ENCODE data around the gene GPAT3.
"Not testable (repeated sequence)": the region's sequence is repeated elsewhere in the genome, so short reads cannot be mapped to it uniquely, and the experiment has no call there.

The GPAT3 gene

DNA sequence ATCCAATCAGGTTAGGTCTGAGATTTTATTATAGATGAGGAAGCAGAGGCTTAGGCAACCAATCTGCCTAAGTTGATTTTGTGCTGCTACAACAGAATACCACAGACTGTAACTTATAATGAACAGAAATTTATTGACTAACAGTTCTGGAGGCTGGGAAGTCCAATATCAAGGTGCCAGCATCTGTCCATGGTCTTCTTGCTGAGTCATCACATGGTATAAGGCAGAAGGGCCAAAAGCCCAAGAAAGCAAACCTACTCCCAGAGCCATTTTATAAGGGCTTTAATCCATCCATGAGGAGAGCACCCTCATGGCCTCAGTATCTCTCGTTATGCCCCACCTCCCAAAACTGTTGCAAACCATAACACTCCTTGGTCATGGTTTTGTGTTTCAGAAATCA is 55.8 kb downstream of the GPAT3 start:
- DNase-seq (ENCODE audit: low read depth in 3 of 3, low spot score in 1 of 3): no peak

DNA sequence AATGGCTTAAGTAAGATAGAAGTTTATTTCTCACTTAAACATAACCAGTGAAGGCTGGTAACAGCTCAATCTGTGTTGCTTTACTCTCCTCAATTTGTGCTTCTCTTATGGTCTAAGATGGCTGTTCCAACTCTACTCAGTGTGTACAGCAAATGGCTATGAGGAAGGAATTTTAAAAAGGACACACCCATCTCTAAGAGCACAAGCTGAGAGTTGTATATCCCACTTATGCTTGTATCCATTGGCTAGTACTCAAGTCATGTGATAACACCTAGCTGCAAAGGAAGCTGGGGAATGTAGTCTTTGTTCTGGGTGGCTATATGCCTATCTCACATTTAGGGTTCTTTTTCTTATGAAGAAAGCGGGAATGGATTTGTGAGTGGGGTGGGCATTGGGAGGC is 63.3 kb downstream of the GPAT3 start:
- no peak for DNase-seq (ENCODE audit: low read depth in 3 of 3, low spot score in 1 of 3)

DNA sequence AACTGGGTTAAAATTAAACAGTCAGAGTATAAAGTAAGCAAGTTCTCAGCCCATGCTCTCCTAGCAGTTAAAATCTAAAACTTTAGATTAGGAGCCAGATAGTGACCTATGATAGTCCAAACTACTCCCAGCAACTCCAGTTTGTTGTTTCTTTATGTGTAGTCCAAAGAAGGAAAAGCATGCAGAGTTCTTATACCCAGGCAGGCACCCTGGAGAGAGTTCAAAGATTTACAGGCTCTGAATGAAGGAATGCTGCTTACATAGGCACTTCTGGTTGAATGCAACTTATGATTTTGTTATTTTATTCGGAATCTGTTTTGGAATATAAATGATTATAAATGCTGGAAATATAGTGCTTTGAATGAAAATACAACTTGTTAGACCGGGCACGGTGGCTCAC is 67.2 kb downstream of the GPAT3 start:
- no peak for DNase-seq (ENCODE audit: low read depth in 3 of 3, low spot score in 1 of 3)

DNA sequence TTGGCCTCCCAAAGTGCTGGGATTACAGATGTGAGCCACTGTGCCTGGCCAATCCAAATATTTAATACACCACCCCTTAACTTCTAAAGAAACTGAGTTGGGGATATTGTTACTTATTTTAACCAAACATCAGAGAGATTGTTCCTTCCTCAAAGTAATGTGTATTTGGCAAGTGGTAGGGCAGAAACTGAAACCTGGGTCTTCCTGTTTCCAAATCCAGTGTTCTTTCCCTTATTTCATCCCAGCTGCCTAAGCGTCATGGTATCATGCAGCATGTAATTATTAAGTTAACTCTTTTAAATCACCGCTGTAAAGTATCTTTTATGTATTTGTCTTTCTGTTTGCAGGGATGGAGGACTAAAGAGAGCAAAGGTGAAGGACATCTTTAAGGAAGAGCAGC is 68.4 kb downstream of the GPAT3 start:
- no peak for DNase-seq (ENCODE audit: low read depth in 3 of 3, low spot score in 1 of 3)

DNA sequence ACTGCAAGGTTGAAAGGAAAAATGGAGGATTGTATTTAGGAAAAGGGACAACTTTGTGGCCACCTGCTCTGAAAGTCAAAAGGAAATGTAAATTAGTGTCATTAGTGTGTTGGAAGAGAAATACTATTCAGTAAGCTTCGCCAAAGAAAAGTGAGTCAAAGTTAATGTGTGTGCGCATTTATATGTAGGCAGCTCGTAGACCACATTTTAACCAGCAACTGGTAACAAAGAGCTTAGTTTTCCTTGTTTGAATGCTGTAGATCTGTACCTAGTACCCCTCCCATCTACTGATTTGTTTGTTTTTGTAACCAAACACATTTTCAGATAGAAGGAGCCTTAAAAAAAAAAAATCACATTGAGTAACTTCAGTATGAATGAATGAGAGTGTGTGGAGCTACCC is 69.3 kb downstream of the GPAT3 start:
- no peak for DNase-seq (ENCODE audit: low read depth in 3 of 3, low spot score in 1 of 3)

DNA sequence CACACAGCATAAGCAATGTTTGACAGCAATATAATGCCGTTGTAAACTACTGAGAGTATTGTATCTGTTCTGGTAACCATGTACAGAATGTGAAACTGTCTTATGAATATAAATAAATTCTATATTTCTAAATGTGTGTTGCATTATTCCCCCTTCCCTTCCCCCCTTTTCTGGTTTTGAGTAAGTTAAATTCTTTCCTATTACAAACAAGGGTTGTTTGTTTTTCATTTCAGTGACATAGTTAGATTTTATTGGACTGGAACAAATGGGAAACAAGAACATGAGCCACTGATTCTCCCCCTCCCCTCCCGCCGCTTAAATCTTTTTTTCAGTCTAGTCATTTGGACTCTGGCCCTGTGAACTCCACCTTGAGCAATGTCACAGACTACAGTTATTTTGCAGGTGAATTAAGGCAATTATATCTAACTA is 69.8 kb downstream of the GPAT3 start:
- no peak for DNase-seq (ENCODE audit: low read depth in 3 of 3, low spot score in 1 of 3)

DNA sequence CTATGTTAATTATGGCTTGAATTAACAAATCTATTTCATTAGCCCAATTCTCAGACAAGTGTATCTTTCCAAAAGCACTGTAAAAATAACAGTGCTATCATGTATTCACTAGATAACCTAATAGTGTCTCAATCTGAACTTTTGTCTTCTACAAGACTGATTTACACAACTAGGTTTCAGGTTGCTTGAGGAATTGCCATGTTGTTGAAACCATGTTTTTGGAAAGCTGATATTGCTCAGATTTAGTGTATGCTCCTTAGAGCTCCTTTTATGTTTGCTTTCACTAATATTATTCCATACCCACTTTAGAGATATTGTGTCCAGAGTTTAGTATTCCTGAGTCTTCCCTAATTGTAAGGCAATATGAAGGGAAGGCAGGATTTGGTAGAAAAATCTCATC is 70.6 kb downstream of the GPAT3 start:
- no peak for DNase-seq (ENCODE audit: low read depth in 3 of 3, low spot score in 1 of 3)

DNA sequence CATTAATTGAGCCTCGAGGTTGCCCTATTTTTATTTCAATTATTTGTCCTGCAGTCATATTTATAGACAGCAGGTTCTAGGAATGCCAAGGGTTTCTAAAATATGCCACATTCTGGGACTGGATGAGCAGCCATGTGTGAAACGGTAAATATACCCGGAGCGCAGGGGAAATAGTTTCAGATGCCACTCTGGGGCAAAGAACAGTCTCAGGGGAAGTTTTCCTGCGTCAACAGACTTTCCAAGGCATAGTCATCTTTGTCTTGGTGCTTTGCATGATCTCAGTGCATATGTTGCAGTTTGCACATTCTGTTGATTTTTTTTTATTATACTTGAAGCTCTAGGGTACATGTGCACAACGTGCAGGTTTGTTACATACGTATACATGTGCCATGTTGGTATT is 71.0 kb downstream of the GPAT3 start:
- no peak for DNase-seq (ENCODE audit: low read depth in 3 of 3, low spot score in 1 of 3)

DNA sequence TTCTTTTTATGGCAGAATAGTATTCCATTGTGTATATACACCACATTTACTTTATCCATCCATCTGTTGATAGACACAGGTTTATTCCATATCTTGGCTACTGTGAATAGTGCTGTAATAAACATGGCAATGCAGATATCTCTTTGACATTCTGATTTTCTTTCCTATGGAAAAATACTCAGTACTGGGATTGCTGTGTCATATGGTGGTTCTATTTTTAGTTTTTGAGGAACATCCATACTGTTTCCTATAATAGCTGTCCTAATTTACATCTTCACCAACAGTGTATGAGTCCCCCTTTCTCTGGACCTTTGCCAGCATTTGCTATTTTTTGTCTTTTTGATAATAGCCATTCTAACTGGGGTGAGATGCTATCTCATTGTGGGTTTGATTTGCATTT is 73.5 kb downstream of the GPAT3 start:
- DNase-seq (ENCODE audit: low read depth in 3 of 3, low spot score in 1 of 3): no peak

DNA sequence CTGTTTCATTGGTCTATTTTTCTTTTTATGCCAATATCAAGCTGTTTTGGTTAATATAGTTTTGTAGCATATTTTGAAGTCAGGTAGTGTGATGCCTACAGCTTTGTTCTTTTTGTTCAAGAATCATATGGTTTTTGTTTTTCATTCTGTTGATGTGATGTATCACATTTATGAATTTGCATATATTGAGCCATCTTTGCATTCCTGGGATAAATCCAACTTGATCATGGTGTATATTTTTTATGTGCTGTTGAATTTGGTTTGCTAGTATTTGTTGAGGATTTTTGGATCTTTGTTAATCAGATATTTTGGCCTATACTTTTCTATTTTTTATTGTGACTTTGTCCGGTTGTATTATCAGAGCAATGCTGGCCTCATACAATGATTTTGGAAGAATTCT is 74.8 kb downstream of the GPAT3 start:
- DNase-seq (ENCODE audit: low read depth in 3 of 3, low spot score in 1 of 3): no peak

DNA sequence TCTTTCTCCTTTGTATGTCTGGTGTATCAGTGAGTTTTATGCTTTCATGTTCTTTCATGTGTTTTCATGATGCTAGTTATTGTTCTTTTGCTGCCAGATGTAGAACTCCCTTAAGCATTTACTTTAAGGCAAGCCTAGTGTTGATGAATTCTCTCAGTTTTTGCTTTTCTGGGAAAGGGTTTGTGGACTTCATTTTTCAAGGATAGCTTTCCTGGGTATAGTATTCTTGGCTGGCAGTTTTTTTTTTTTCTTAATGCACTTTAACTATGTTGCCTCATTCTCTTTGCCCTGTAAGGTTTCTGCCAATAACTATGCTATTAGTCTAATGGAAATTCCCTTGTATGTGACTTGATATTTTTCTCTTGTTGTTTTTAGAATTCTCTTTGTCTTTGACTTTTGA is 77.1 kb downstream of the GPAT3 start:
- no peak for DNase-seq (ENCODE audit: low read depth in 3 of 3, low spot score in 1 of 3)

DNA sequence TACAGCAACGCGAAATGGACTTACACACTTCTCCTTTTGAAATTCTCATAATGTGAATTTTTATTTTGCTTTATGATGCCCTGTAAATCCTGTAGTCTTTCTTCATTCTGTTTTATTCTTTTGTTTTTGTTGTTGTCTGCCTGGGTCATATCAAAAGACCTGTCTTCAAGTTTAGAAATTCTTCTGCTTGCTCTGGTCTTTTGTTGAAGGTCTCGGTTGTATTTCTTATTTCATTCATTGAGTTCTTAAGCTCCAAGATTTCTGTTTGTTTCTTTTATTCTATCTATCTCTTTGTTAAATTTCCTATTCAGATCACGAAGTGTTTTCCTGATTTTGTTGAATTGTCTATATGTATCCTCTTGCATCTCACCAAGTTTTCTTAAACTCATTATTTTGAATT is 78.1 kb downstream of the GPAT3 start:
- DNase-seq (ENCODE audit: low read depth in 3 of 3, low spot score in 1 of 3): no peak

DNA sequence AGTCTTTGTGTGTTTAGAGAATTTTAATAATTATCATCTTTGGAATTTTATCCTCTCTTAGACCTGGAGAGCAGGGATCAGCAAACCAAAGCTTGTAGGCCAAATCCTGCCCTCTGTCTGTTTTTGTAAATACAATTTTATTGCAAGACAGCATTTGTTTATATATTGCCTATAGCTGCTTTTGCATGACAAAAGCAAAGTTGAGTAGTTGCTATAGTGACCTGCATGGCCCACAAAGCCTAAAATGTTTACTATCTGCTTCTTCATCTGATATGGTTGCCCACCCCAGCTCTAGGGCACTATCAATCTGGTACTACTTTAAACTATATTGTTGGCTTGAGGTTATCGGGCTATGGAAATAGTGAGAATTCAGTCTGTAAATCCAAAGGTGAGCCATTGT is 80.3 kb downstream of the GPAT3 start:
- no peak for DNase-seq (ENCODE audit: low read depth in 3 of 3, low spot score in 1 of 3)

DNA sequence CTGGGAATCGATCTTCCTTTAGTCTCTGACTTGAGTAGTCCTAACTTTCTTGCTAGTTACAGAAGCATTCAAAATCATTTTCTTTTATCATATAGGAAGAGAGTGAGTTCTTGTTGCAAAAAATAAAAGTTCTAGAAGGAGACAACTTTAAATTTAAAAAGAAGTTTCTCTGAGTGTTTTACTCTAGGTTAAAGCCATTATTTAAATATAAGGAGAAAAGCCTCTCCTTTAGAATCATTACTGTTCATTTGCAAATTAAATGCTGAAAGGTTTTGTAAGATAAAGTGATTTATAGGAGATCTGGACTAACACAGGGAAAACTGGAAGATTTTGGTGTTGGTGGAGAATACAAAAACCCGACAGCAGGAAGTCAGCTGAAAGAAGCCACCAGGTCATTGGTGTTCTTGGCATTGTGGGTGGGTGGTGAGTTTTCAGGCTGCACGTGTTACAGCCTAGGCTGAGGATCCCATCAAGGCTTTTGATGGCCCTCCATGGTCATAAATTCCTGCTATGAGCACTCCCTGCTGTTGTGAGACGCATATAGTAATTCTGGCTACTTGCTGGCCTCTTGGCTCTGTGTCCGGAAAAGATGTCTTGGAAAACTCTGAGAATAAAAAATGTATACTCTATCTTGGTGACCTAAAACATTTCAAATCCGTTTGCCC is 81.6 kb downstream of the GPAT3 start:
- no peak for DNase-seq (ENCODE audit: low read depth in 3 of 3, low spot score in 1 of 3)

DNA sequence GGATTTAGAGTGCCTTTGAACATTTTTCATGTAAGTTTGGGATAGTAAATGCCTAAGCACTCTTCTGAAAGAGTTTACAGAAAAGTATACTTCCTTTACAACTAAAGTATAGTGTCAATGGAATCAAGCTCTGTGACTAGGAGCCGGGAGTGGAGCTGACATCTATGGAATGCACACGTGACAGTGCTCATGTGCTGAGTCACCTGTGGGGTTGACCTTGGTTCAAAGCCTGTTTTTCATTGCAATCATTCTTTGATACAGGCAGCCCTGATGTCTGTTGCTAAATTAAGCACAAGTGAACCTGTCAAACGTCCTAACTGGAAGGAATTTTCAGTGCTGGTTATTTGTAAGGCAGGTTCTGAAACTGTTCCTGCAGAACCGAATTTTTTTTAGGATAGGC is 82.5 kb downstream of the GPAT3 start:
- DNase-seq (ENCODE audit: low read depth in 3 of 3, low spot score in 1 of 3): no peak

DNA sequence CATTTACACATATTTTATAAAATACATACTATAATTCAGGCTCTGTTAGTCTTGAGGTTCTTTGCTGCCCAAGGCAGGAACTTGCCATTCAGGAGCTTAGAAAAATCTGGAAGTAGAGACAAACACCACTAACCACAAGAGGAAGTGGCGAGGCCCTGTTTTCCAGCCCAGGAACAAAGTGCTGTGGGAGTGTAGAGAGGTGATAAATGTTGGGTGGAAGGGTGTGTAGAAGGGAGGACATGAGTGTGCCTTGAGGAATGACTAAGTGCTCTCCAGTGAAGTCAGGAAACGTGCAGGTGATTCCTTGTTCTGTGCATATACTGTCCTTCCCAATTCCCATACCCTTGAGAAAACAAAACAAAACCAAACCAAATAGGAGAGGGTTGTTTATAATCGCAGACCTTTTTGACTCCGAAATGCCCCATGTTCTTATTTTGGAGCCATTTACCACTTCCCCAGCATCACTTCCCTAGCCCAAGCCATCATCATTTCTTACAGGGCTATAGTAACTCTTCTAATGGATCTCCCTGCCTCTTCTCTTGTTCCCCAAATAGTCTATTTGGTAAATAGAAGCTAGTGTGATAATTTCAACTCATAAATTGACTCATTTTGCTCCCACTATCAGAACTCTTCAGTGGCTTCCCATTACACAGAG is 83.2 kb downstream of the GPAT3 start:
- no peak for DNase-seq (ENCODE audit: low read depth in 3 of 3, low spot score in 1 of 3)

DNA sequence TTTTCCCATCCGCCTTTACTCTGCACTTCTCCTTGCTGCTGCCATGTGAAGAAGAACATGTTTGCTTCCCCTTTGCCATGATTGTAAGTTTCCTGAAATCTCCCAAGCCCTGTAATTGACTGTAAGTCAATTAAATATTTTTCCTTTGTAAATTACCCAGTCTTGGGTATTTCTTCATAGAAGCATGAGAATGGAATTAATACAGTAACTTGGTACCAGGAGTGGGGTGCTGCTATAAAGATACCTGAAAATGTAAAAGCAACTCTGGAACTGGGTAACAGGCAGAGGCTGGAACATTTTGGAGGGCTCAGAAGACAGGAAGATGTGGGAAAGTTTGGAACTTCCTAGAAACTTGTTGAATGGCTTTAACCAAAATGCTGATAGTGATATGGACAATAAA is 86.2 kb downstream of the GPAT3 start:
- not testable (repeated sequence) for DNase-seq (ENCODE audit: low read depth in 3 of 3, low spot score in 1 of 3)

DNA sequence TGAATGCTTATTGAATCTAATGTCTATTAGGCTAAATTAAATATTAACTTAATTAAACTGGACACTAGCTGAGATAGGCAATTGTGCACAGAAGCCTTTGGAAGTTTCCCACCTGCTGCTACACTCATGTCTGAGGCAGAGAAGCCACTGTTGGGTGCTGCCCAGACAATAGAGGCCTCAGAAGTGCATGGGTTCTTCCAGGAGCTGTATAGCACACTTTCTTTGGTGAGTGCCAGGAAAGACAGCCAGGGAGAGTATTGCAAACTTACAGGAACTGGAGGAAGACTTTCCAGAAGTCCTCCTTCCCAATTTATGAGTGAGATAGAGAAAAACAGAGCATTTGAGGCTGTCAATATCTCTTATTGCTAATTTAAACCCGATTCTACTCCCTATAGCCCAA is 89.9 kb downstream of the GPAT3 start:
- DNase-seq (ENCODE audit: low read depth in 3 of 3, low spot score in 1 of 3): no peak

DNA sequence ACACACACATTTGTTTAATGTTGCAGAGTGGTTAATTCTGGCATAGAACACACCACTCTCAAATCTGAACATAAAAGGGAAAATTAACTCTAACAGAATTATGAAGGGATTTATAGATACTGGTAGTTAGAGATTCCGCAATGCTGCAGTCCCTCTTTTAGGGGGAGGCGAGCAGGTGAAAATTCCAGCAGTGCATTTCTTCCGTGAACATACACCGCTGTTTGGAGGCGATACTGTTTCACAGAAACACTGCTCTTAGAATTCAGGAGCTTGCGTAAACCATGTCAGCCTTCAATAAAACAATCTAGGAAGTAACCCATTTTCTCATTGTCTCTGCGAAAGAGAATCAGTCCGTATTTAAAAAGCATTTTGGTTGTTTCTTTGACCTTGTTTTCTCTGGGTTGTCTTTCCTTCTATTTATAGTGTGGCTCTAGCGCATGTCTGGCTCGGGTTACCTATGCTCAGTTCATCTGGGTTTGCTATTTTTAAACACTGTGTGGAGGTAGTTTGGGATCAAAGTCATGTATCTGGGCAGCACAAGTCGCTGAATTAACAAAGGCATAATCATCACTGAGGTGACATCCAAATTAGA is 90.4 kb downstream of the GPAT3 start:
- DNase-seq (ENCODE audit: low read depth in 3 of 3, low spot score in 1 of 3): no peak

DNA sequence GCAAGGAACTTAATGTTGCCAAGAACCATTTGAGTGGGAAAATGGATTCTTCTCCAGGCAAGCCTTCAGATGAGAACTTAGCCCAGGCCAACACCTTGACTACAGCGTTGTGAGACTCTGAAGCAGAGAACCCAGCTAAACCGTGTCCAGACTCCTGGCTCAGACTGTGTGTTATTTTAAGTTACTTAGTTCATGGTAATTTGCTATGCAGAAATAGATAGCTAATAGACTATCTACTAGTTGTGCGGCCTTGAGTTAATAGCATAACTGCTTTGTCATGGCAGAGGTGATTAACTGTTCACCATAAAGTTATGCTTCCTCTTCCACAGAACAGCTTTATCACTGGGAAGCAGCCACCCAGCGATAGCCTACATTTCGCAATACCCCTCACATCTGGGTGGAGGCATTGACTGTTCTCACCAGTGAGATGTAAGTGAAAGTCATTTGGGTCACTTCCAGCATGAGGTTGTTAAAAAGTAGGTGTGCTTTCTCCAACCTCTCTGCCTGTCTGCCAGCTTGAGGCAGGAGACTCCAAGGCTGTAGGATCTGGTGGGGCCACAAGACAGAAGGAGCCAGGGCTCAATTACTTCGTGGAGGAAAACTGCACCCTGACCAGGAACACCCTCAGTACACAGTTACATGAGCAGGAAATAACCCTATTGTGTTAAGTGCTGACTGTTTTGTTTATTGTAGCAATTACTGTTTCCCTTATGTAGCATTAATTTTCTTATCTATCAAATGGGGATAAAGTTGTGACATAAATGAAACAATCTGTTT is 94.2 kb downstream of the GPAT3 start:
- no peak for DNase-seq (ENCODE audit: low read depth in 3 of 3, low spot score in 1 of 3)

DNA sequence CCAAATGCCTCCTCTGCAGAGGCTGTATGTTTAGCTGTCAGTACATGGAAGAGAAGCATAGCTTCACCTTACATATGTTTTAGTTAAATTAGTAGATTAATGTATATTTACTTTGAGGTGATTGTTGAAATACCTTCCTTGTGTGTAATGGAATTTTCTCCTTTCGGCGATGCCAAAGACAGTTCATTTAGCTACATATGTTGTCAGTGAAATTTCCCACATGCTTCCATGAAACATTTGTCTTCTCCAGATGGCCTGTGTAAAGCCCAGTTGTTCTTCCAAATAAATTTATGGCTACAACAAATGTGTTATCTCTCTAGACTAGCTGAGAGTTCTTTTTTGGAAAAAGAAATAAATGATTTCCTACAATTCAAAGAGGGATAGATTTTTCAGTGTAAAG is 95.2 kb downstream of the GPAT3 start:
- DNase-seq (ENCODE audit: low read depth in 3 of 3, low spot score in 1 of 3): no peak

DNA sequence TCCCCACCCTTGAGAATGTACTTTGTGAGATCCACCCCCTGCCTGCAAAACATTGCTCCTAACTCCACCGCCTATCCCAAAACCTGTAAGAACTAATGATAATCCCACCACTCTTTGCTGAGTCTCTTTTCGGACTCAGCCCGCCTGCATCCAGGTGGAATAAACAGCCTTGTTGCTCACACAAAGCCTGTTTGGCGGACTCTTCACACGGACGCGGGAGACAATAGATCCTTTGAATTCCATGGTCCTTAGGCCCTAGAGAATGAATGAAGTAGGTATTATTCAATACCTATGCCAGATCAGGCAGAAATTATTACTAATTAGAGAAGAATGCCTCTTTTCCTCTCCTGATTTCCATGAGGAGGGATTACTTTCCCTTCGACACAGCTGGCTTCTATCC is 101.0 kb downstream of the GPAT3 start:
- no peak for DNase-seq (ENCODE audit: low read depth in 3 of 3, low spot score in 1 of 3)

Data from stimulated activated CD4-positive, alpha-beta T cell treated with anti-CD3 and anti-CD28 coated beads, TNF-alpha, amount 100 ng/mL, for 1 hour (primary cell).